ENCODE measurements around the gene ENOPH1. TPM values are rescaled to one million over a fixed set of nuclear protein-coding genes. Genes with fewer than 3 reads are reported as not detected.

ENOPH1 gene
- total RNA-seq, 1 experiment from 2014 or later, result 22.3 TPM

DNA sequence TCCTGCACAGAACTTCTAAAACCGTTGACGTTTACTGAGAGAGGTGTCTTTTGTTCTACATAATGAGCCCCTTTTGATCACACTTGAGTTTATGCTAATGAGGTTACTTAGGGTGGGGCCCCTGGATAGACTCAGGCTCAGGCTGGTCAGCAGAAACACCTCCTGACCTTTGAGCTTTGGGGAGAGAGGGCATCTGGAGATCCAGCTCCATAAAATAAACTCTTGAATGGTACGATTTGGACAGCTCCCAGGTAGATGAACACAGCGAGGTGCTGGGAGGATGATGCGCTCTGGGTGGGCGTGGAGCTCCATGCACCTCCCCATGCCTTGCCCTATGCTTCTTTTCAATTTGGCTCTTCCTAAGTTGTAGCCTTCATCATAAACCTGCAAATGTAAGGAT is 52.0 kb downstream of the ENOPH1 start:
- H3K36me3 ChIP-seq (ENCODE audit: low read depth), result no peaks in the 10 kb centered on the region
- no peaks in the 10 kb centered on the region for H3K4me1 ChIP-seq (replicated peaks; ENCODE audit: insufficient read depth)
- H3K9me2 ChIP-seq (ENCODE audit: insufficient read depth), result no peaks in the 10 kb centered on the region
- no peaks in the 10 kb centered on the region for H3F3A ChIP-seq (ENCODE audit: insufficient read depth, low read depth)
- no peak for DNase-seq
- no peaks in the 10 kb centered on the region for H3K27me3 ChIP-seq (ENCODE audit: insufficient read depth, low read depth)
- no peak overlapping the region for H3K4me3 ChIP-seq
- no peak overlapping the region for H2AFZ ChIP-seq
- TF ChIP-seq, protein P1, sequence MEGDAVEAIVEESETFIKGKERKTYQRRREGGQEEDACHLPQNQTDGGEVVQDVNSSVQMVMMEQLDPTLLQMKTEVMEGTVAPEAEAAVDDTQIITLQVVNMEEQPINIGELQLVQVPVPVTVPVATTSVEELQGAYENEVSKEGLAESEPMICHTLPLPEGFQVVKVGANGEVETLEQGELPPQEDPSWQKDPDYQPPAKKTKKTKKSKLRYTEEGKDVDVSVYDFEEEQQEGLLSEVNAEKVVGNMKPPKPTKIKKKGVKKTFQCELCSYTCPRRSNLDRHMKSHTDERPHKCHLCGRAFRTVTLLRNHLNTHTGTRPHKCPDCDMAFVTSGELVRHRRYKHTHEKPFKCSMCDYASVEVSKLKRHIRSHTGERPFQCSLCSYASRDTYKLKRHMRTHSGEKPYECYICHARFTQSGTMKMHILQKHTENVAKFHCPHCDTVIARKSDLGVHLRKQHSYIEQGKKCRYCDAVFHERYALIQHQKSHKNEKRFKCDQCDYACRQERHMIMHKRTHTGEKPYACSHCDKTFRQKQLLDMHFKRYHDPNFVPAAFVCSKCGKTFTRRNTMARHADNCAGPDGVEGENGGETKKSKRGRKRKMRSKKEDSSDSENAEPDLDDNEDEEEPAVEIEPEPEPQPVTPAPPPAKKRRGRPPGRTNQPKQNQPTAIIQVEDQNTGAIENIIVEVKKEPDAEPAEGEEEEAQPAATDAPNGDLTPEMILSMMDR (conservative IDR thresholded peaks at IDR 0.05), result no peak
- no peak for TF ChIP-seq EZH2 (IDR thresholded peaks at IDR 0.05; ENCODE audit: low read depth)
- ChIA-PET POLR2A (ENCODE audit: unreplicated experiment) (no interaction called here), CTCF (no interaction called here)
- no peak overlapping the region for H3K4me2 ChIP-seq
- no peaks in the 10 kb centered on the region for H3K79me2 ChIP-seq (ENCODE audit: low read depth)
- H3K9me3 ChIP-seq (ENCODE audit: insufficient read depth, low read depth), result no peaks in the 10 kb centered on the region
- no TSS peak for BruUV-seq (replicated peaks)
- H4K20me1 ChIP-seq (ENCODE audit: insufficient read depth), result no peaks in the 10 kb centered on the region
- H3K27ac ChIP-seq, result no peak overlapping the region
- intact Hi-C loops (cut with micrococcal nuclease; ENCODE audit: unreplicated experiment), result no loop called here

GRCh38 chr4:82484996-82485783 is 54.8 kb downstream of the ENOPH1 start:
- Histone ChIP-seq H3K4me2 (no peak overlapping the region), H3K36me3 (ENCODE audit: low read depth) (no peaks in the 10 kb centered on the region), H3K4me1 (replicated peaks; ENCODE audit: insufficient read depth) (no peaks in the 10 kb centered on the region), H3K79me2 (ENCODE audit: low read depth) (no peaks in the 10 kb centered on the region), H3K4me3 (no peak overlapping the region), H2AFZ (no peak overlapping the region), H3F3A (ENCODE audit: insufficient read depth, low read depth) (no peaks in the 10 kb centered on the region), H3K9me2 (ENCODE audit: insufficient read depth) (no peaks in the 10 kb centered on the region), H3K27ac (no peak overlapping the region), H3K9me3 (ENCODE audit: insufficient read depth, low read depth) (no peaks in the 10 kb centered on the region), H3K27me3 (ENCODE audit: insufficient read depth, low read depth) (no peaks in the 10 kb centered on the region), H4K20me1 (ENCODE audit: insufficient read depth) (no peaks in the 10 kb centered on the region)
- no TSS peak for BruUV-seq (replicated peaks)
- intact Hi-C loops (cut with micrococcal nuclease; ENCODE audit: unreplicated experiment), result no loop called here
- DNase-seq, result no peak
- CTCF ChIA-PET, result no interaction called here
- POLR2A ChIA-PET (ENCODE audit: unreplicated experiment), result no interaction called here
- no peak for TF ChIP-seq EZH2 (IDR thresholded peaks at IDR 0.05; ENCODE audit: low read depth)
- TF ChIP-seq, protein P1 (conservative IDR thresholded peaks at IDR 0.05), result no peak

GRCh38 chr4:82489076-82489475 is 58.7 kb downstream of the ENOPH1 start:
- intact Hi-C loops (cut with micrococcal nuclease; ENCODE audit: unreplicated experiment), result no loop called here

More at GRCh38 chr4:82489076-82489475, 58.7 kb downstream of the ENOPH1 start:
- TF ChIP-seq EZH2 (IDR thresholded peaks at IDR 0.05; ENCODE audit: low read depth), result no peak
- TF ChIP-seq, protein P1 (conservative IDR thresholded peaks at IDR 0.05), result no peak
- CTCF ChIA-PET, result interaction anchor here (0.6 kb wide), 1 partner anchor 1938 kb away, joined by 7 read pairs; no protein-coding TSS in a partner anchor
- Histone ChIP-seq H3K79me2 (ENCODE audit: low read depth) (no peaks in the 10 kb centered on the region), H3K27ac (no peak overlapping the region), H3K4me1 (replicated peaks; ENCODE audit: insufficient read depth) (no peaks in the 10 kb centered on the region), H3F3A (ENCODE audit: insufficient read depth, low read depth) (no peaks in the 10 kb centered on the region), H3K27me3 (ENCODE audit: insufficient read depth, low read depth) (no peaks in the 10 kb centered on the region), H3K4me2 (no peak overlapping the region), H3K9me2 (ENCODE audit: insufficient read depth) (no peaks in the 10 kb centered on the region), H3K9me3 (ENCODE audit: insufficient read depth, low read depth) (no peaks in the 10 kb centered on the region), H4K20me1 (ENCODE audit: insufficient read depth) (no peaks in the 10 kb centered on the region), H2AFZ (no peak overlapping the region), H3K36me3 (ENCODE audit: low read depth) (no peaks in the 10 kb centered on the region), H3K4me3 (no peak overlapping the region)
- POLR2A ChIA-PET (ENCODE audit: unreplicated experiment), result no interaction called here
- no TSS peak for BruUV-seq (replicated peaks)
- DNase-seq, result no peak
